Epithelial cell of proximal tubule (primary cell): ENCODE measurements around the gene ST3GAL5. TPM values are rescaled to one million over a fixed set of nuclear protein-coding genes. Genes with fewer than 3 reads are reported as not detected.

ENCODE experiments used
- DNase-seq: peaks from one replicate; pipeline ENCODE4 v3.0.0-alpha.2; 2011; ENCODE audit warnings: low read depth
- H3K4me3 ChIP-seq: 2 replicates; pipeline ENCODE4 v1.5.1; 2011; ENCODE audit warnings: low read depth, mild to moderate bottlenecking, low read length
- CTCF ChIP-seq: conservative IDR thresholded peaks from 2 replicates; pipeline ENCODE4 v1.5.1; 2012; ENCODE audit warnings: low read depth, mild to moderate bottlenecking, low read length
- total RNA-seq: library from RNA; depleted of rRNA; stranded (reverse); fragments of >200 nt; gene quantifications from 2 replicates; pipeline ENCODE4 v1.2.3, GENCODE V29; 2015

ST3GAL5 gene
- 3.8 and 8.7 TPM in 2 replicates for total RNA-seq

GRCh38 chr2:85888684-85889626 lies at the start of gene ST3GAL5:
Gene ST3GAL5, minus strand, starts transcription at chr2:85888990. Its CDS starts 85 bp downstream, at chr2:85888905.
- peak within 1 kb of the TSS; percentile 61 for H3K4me3 ChIP-seq
- no peak for DNase-seq
- peak; percentile 81 for TF ChIP-seq CTCF

- no peak for TF ChIP-seq CTCF
- DNase-seq, result no peak
- no peak overlapping the region for H3K4me3 ChIP-seq
These were observed 49.7 kb upstream of the ST3GAL5 start for GRCh38 chr2:85938456-85938855.

- no peak for TF ChIP-seq CTCF
- no peak for DNase-seq
- no peak overlapping the region for H3K4me3 ChIP-seq
These were observed 48.3 kb upstream of the ST3GAL5 start for GRCh38 chr2:85937069-85937439.

GRCh38 chr2:85936421-85937068 lies 47.8 kb upstream of the ST3GAL5 start:
- no peak for DNase-seq
- TF ChIP-seq CTCF, result no peak
- no peak overlapping the region for H3K4me3 ChIP-seq

GRCh38 chr2:85935746-85936208 lies 47.0 kb upstream of the ST3GAL5 start:
- H3K4me3 ChIP-seq, result no peak overlapping the region
- DNase-seq, result no peak
- TF ChIP-seq CTCF, result no peak

GRCh38 chr2:85935170-85935745 lies 46.5 kb upstream of the ST3GAL5 start:
- H3K4me3 ChIP-seq, result no peak overlapping the region
- TF ChIP-seq CTCF, result no peak
- DNase-seq, result no peak
